SK-N-SH (cell line): ENCODE results near the gene ZC3H10. TPM values are rescaled to one million over a fixed set of nuclear protein-coding genes. Genes with fewer than 3 reads are reported as not detected.

Experiments used
- CTCF ChIA-PET: fragments of 300-600, 350-600 bp; formaldehyde crosslinking; extraction: SDS; loops from one replicate; lab custom pipeline; 2021; lab: Yijun Ruan, JAX
- POLR2A ChIA-PET: fragments of 350-600 bp; sonication (Branson Sonifier 250); formaldehyde crosslinking; extraction: SDS; loops from one replicate; lab custom pipeline; 2020; ENCODE audit warnings: antibody characterized with exemption, inconsistent platforms; lab: Yijun Ruan, JAX
- DNase-seq: peaks from one replicate; pipeline ENCODE4 v3.0.0; 2012
- H2AFZ ChIP-seq: fragments of 200-600 bp; sonication (generic); 2 replicates; pipeline ENCODE4 v1.8.1; 2016; ENCODE audit warnings: antibody characterized with exemption, mild to moderate bottlenecking, low read depth
- H3F3A ChIP-seq: fragments of 200-600 bp; sonication (generic); replicated peaks from 2 replicates; pipeline ENCODE3; 2016; ENCODE audit warnings: antibody characterized with exemption, mild to moderate bottlenecking; ENCODE audit not compliant: insufficient read depth
- H3K27ac ChIP-seq, 2 experiments: fragments of 200-500 bp in 1 of 2; fragments of 200-600 bp in 1 of 2; sonication (Bioruptor generic) in 1 of 2; sonication (generic), shearing (Covaris generic) in 1 of 2; 2 replicates each; pipeline versions ENCODE4 v1.5.1 to v1.6.1; 2014 to 2016; ENCODE audit warnings: low read depth in 2 of 2, inconsistent platforms in 1 of 2, low read length in 1 of 2, mild to moderate bottlenecking in 1 of 2, mixed read lengths in 1 of 2
- H3K27me3 ChIP-seq: fragments of 200-600 bp; sonication (generic), shearing (Covaris generic); 2 replicates; pipeline ENCODE4 v1.6.1; 2016; ENCODE audit warnings: mixed run types; ENCODE audit not compliant: insufficient read depth
- H3K36me3 ChIP-seq, 2 experiments: fragments of 200-500 bp in 1 of 2; fragments of 200-600 bp in 1 of 2; sonication (Bioruptor generic) in 1 of 2; sonication (generic) in 1 of 2; replicated peaks in 1 of 2; 2 replicates each; pipeline versions ENCODE3 to v1.5.1; 2014 to 2016; ENCODE audit warnings: low read length in 1 of 2, mild to moderate bottlenecking in 1 of 2; ENCODE audit not compliant: insufficient read depth in 2 of 2, control insufficient read depth in 1 of 2
- H3K4me1 ChIP-seq, 2 experiments: fragments of 200-500 bp in 1 of 2; fragments of 200-600 bp in 1 of 2; sonication (Bioruptor generic) in 1 of 2; sonication (generic), shearing (Covaris generic) in 1 of 2; 2 replicates each; pipeline versions ENCODE4 v1.5.1 to v1.6.1; 2014 to 2016; ENCODE audit warnings: low read depth in 1 of 2, low read length in 1 of 2, mixed run types in 1 of 2; ENCODE audit not compliant: insufficient read depth in 2 of 2, control insufficient read depth in 1 of 2
- H3K4me2 ChIP-seq: fragments of 200-600 bp; sonication (generic), shearing (Covaris generic); 2 replicates; pipeline ENCODE4 v1.6.1; 2017; ENCODE audit warnings: mixed run types
- H3K4me3 ChIP-seq, 2 experiments: fragments of 200-500 bp in 1 of 2; fragments of 200-600 bp in 1 of 2; sonication (Bioruptor generic) in 1 of 2; sonication (generic), shearing (Covaris generic) in 1 of 2; 2 replicates each; pipeline versions ENCODE4 v1.5.1 to v1.8.1; 2014 to 2016; ENCODE audit warnings: low read depth in 2 of 2, inconsistent platforms in 1 of 2, low read length in 1 of 2, mild to moderate bottlenecking in 1 of 2, mixed read lengths in 1 of 2, moderate library complexity in 1 of 2
- H3K79me2 ChIP-seq: fragments of 200-600 bp; sonication (generic); 2 replicates; pipeline ENCODE4 v1.8.1; 2017; ENCODE audit warnings: mild to moderate bottlenecking; ENCODE audit not compliant: insufficient read depth
- H3K9ac ChIP-seq: fragments of 200-600 bp; sonication (generic); 2 replicates; pipeline ENCODE4 v1.6.1; 2017; ENCODE audit warnings: mixed run types
- H3K9me2 ChIP-seq: fragments of 200-600 bp; sonication (generic); 2 replicates; pipeline ENCODE4 v1.6.1; 2017; ENCODE audit warnings: mixed run types
- H3K9me3 ChIP-seq: fragments of 200-600 bp; sonication (generic); 2 replicates; pipeline ENCODE4 v1.6.1; 2017; ENCODE audit warnings: mixed run types, mild to moderate bottlenecking, moderate library complexity
- H4K20me1 ChIP-seq: fragments of 200-600 bp; sonication (generic); 2 replicates; pipeline ENCODE4 v1.6.1; 2017; ENCODE audit warnings: mild to moderate bottlenecking, mixed run types; ENCODE audit not compliant: insufficient read depth
- CTCF ChIP-seq: fragments of 200-600 bp; sonication (generic); IDR thresholded peaks from 2 replicates; pipeline ENCODE4 v1.6.1; 2017; ENCODE audit warnings: antibody characterized with exemption, mild to moderate bottlenecking, moderate library complexity
- ELF1 ChIP-seq: IDR thresholded peaks from 2 replicates; pipeline ENCODE4 v1.4.0; 2012
- GABPA ChIP-seq: IDR thresholded peaks from 2 replicates; pipeline ENCODE4 v1.4.0; 2012; ENCODE audit warnings: low read depth, mild to moderate bottlenecking
- MAX ChIP-seq: IDR thresholded peaks from 2 replicates; pipeline ENCODE4 v1.4.0; 2012; ENCODE audit warnings: low read depth
- MXI1 ChIP-seq: IDR thresholded peaks from 2 replicates; pipeline ENCODE4 v1.6.1; 2012; ENCODE audit warnings: mild to moderate bottlenecking, low read depth, low read length, improper control_type of control experiment
- RAD21 ChIP-seq: IDR thresholded peaks from 2 replicates; pipeline ENCODE4 v1.6.1; 2012; ENCODE audit warnings: mild to moderate bottlenecking, low read length
- RCOR1 ChIP-seq: fragments of 150-350 bp; IDR thresholded peaks from 2 replicates; pipeline ENCODE4 v1.6.1; 2017; ENCODE audit warnings: antibody characterized with exemption, low read length
- RFX5 ChIP-seq: IDR thresholded peaks from 2 replicates; pipeline ENCODE4 v1.6.1; 2012; ENCODE audit warnings: mild to moderate bottlenecking, improper control_type of control experiment, low read length
- SIN3A ChIP-seq: IDR thresholded peaks from 2 replicates; pipeline ENCODE4 v1.6.1; 2012; ENCODE audit warnings: low read depth, mild to moderate bottlenecking, low read length, moderate library complexity, borderline replicate concordance
- SMC3 ChIP-seq: IDR thresholded peaks from 2 replicates; pipeline ENCODE4 v1.6.1; 2012; ENCODE audit warnings: low read depth, low read length, improper control_type of control experiment
- TCF12 ChIP-seq: IDR thresholded peaks from 2 replicates; pipeline ENCODE4 v1.4.0; 2012
- TEAD4 ChIP-seq: IDR thresholded peaks from 2 replicates; pipeline ENCODE4 v1.4.0; 2012; ENCODE audit warnings: mild to moderate bottlenecking, borderline replicate concordance; ENCODE audit not compliant: insufficient read depth
- USF1 ChIP-seq: IDR thresholded peaks from 2 replicates; pipeline ENCODE4 v1.4.0; 2012; ENCODE audit warnings: low read depth, borderline replicate concordance
- WGBS: methylation state at CpG from one replicate; pipeline ENCODE4 v1.1.6; 2017; ENCODE audit warnings: low lambda C conversion rate; 5-methylcytosine and 5-hydroxymethylcytosine counted together
- polyA plus RNA-seq, 3 experiments: library from polyadenylated mRNA; depleted of rRNA; stranded (reverse); fragments of >200 nt; gene quantifications; 2 replicates each; pipeline ENCODE4 v1.2.3, GENCODE V29; 2012

The ZC3H10 gene
- polyA plus RNA-seq, 1 of the 3 experiments (the other 2 are of a cell fraction), result 2.0 TPM

- Histone ChIP-seq H3K4me1 (peaks cover 18 to 20% of the 10 kb centered on the region in 2 experiments; a peak in 3 of 4 replicates), H3K9me2 (no peaks in the 10 kb centered on the region), H3K9ac (peak overlapping the region; percentile 72; the same call in 1 of the 2 replicates), H3F3A (peaks cover 30% of the 10 kb centered on the region), H4K20me1 (peaks cover 3% of the 10 kb centered on the region; the same call in 1 of the 2 replicates), H2AFZ (no peak overlapping the region), H3K27ac (peak overlapping the region; percentile 90 to 93), H3K4me3 (peak overlapping the region; percentile 79 to 89), H3K27me3 (no peaks in the 10 kb centered on the region), H3K4me2 (peak overlapping the region; percentile 93), H3K36me3 (peaks cover 10 to 25% of the 10 kb centered on the region in 2 experiments), H3K9me3 (no peaks in the 10 kb centered on the region), H3K79me2 (peaks cover 52% of the 10 kb centered on the region)
- CTCF ChIA-PET, result interaction anchor here (0.6 to 16.0 kb wide), 25 partner anchors 8 to 232 kb away, joined by 3 to 272 read pairs (median 4); partner anchors contain the start of genes ANKRD52, ESYT1, MYL6 and MYL6B
- peak; percentile 85 for DNase-seq
- POLR2A ChIA-PET, result interaction anchor here (1.0 to 1.9 kb wide), 5 partner anchors 9 to 102 kb away, joined by 3 to 7 read pairs (median 4); partner anchors contain the start of genes ESYT1 and RNF41
- 2% methylated on average over 2 of the region's 2 CpGs for WGBS
- peak; percentile 49; the same call in 1 of the 2 replicates for TF ChIP-seq RCOR1
- peak; percentile 97 for TF ChIP-seq MAX
- TF ChIP-seq RFX5, result no peak
- TF ChIP-seq CTCF, result peak; percentile 78
- TF ChIP-seq MXI1, result peak; percentile 99
- peak; percentile 86 for TF ChIP-seq RAD21
- TF ChIP-seq TCF12, result 0 out of 2 replicates have a peak, but pooled peaks have one; percentile 5
- TF ChIP-seq SIN3A, result peak; percentile 75; the same call in 1 of the 2 replicates
- TF ChIP-seq SMC3, result peak; percentile 51
- TF ChIP-seq USF1, result peak; percentile 77; the same call in 1 of the 2 replicates
- TF ChIP-seq GABPA, result 0 out of 2 replicates have a peak, but pooled peaks have one; percentile 35
- TF ChIP-seq ELF1, result no peak
- TF ChIP-seq TEAD4, result no peak
Measured at GRCh38 chr12:56119361-56119796, 1.3 kb downstream of the ZC3H10 start.
